Tibial artery (tissue), 4 donors: Measurements from ENCODE around the gene CLDN5.
A peak's percentile ranks its signal among the peaks of the same experiment; 100 is the strongest.

ENCODE experiments used
- DNase-seq, 2 donors: peaks; one replicate each; pipeline ENCODE4 v3.0.0-alpha.2; 2019
- H3K27ac ChIP-seq, 2 donors: fragments of 200-600 bp; sonication (generic) in 1 of 2; 1 replicate in 1 of 2; 2 replicates in 1 of 2; pipeline ENCODE4 v1.5.1; 2018 to 2019; ENCODE audit warnings: mild to moderate bottlenecking in 1 of 2
- H3K27me3 ChIP-seq, 2 donors: fragments of 200-600 bp; sonication (generic) in 1 of 2; one replicate each; pipeline versions ENCODE4 v1.5.1 to v1.6.0; 2016 to 2019
- H3K36me3 ChIP-seq, 3 donors: fragments of 200-600 bp; sonication (generic) in 2 of 3; one replicate each; pipeline ENCODE4 v1.5.1; 2016 to 2019; ENCODE audit warnings: mild to moderate bottlenecking in 2 of 3
- H3K4me1 ChIP-seq, 4 donors: fragments of 200-600 bp; sonication (generic) in 2 of 4; 1 replicate in 3 of 4; 2 replicates in 1 of 4; pipeline ENCODE4 v1.5.1; 2016 to 2019
- H3K4me3 ChIP-seq, 2 donors: fragments of 200-600 bp; sonication (generic) in 1 of 2; 1 replicate in 1 of 2; 2 replicates in 1 of 2; pipeline ENCODE4 v1.5.1; 2018 to 2019; ENCODE audit warnings: mild to moderate bottlenecking in 2 of 2
- H3K9me3 ChIP-seq, 3 donors: fragments of 200-600 bp; sonication (generic) in 1 of 3; one replicate each; pipeline ENCODE4 v1.5.1; 2016 to 2019
- intact Hi-C: fragments of 100-400 bp; cut with DNase I; formaldehyde crosslinking; loops from one replicate; pipeline ENCODE4 v1.15.0; 2023; ENCODE audit warnings: low total_unique reads
- TF ChIP-seq, protein P1 (sequence below), 2 experiments: fragments of 200-600 bp in 1 of 2; fragments of 450-650 bp in 1 of 2; IDR thresholded peaks; one replicate each; pipeline ENCODE4 v1.5.1; 2017 to 2019; ENCODE audit warnings: antibody characterized with exemption in 2 of 2, mild to moderate bottlenecking in 1 of 2, moderate library complexity in 1 of 2

CLDN5 gene

GRCh38 chr22:19497245-19497644 lies 27.0 kb downstream of the CLDN5 start:
- TF ChIP-seq, protein P1, sequence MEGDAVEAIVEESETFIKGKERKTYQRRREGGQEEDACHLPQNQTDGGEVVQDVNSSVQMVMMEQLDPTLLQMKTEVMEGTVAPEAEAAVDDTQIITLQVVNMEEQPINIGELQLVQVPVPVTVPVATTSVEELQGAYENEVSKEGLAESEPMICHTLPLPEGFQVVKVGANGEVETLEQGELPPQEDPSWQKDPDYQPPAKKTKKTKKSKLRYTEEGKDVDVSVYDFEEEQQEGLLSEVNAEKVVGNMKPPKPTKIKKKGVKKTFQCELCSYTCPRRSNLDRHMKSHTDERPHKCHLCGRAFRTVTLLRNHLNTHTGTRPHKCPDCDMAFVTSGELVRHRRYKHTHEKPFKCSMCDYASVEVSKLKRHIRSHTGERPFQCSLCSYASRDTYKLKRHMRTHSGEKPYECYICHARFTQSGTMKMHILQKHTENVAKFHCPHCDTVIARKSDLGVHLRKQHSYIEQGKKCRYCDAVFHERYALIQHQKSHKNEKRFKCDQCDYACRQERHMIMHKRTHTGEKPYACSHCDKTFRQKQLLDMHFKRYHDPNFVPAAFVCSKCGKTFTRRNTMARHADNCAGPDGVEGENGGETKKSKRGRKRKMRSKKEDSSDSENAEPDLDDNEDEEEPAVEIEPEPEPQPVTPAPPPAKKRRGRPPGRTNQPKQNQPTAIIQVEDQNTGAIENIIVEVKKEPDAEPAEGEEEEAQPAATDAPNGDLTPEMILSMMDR (IDR thresholded peaks at IDR 0.05): no peak
- no peaks in the 10 kb centered on the region for H3K36me3 ChIP-seq
- H3K9me3 ChIP-seq: no peaks in the 10 kb centered on the region
- no peaks in the 10 kb centered on the region for H3K27me3 ChIP-seq
- intact Hi-C loops: loop anchor here (10.0 kb wide), 1 partner anchor 128 kb away; no protein-coding TSS in a partner anchor
- H3K4me3 ChIP-seq: no peak overlapping the region
- H3K4me1 ChIP-seq: no peaks in the 10 kb centered on the region
- peak in 1 of 2 donors; percentile 43 for DNase-seq
- no peak overlapping the region for H3K27ac ChIP-seq

DNA sequence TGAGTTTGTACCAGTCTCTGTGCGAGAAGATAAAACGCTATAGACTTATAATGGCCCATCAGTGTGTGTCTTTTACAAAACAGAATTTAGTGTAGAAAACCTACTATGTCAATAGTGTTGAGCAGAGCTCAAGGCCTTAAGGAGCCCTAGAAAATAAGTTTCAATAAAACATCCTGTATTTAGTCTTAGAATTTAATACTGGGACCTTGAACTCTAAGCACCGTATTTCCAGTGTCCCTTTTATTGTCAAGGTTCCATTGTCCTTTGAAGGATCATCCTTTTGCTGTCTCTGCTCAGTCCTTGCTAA lies 27.9 kb downstream of the CLDN5 start:
- no peaks in the 10 kb centered on the region for H3K36me3 ChIP-seq
- no peak for DNase-seq
- no peak overlapping the region for H3K4me3 ChIP-seq
- no peak overlapping the region for H3K27ac ChIP-seq
- no peaks in the 10 kb centered on the region for H3K9me3 ChIP-seq
- intact Hi-C loops: loop anchor here (10.0 kb wide), 1 partner anchor 129 kb away; no protein-coding TSS in a partner anchor
- TF ChIP-seq, protein P1 (IDR thresholded peaks at IDR 0.05): no peak
- no peaks in the 10 kb centered on the region for H3K4me1 ChIP-seq
- H3K27me3 ChIP-seq: no peaks in the 10 kb centered on the region

GRCh38 chr22:19495562-19496323 lies 28.5 kb downstream of the CLDN5 start:
- no peaks in the 10 kb centered on the region for H3K36me3 ChIP-seq
- no peak for DNase-seq
- intact Hi-C loops: loop anchor here (10.0 kb wide), 1 partner anchor 129 kb away; no protein-coding TSS in a partner anchor
- no peaks in the 10 kb centered on the region for H3K4me1 ChIP-seq
- TF ChIP-seq, protein P1 (IDR thresholded peaks at IDR 0.05): no peak
- no peaks in the 10 kb centered on the region for H3K9me3 ChIP-seq
- no peak overlapping the region for H3K27ac ChIP-seq
- H3K4me3 ChIP-seq: no peak overlapping the region
- H3K27me3 ChIP-seq: no peaks in the 10 kb centered on the region

DNA sequence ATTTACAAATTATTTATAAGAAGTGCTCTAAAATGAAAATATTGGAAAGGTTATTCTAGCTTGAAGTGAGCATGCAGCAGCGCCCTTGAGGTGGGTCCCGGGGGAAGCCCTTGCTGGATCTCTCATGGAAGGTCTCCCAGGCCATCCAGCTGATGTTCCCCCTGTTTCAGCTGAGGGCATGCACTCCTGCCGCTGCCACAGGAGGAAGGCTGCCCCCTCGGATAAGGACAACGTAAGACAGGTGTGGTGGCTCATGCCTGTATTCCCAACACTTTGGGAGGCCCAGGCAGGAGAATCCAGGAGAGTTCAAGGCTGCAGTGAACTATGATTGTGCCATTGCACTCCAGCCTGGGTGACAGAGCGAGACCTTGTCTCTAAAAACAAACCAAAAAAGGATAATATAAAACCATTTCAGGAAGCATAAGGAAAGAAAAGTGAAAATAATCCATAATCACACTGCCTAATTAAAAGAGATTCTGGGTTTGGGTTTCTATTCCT lies 29.5 kb downstream of the CLDN5 start:
- Histone ChIP-seq H3K9me3 (no peaks in the 10 kb centered on the region), H3K4me1 (no peaks in the 10 kb centered on the region), H3K27me3 (no peaks in the 10 kb centered on the region), H3K27ac (no peak overlapping the region), H3K36me3 (no peaks in the 10 kb centered on the region), H3K4me3 (no peak overlapping the region)
- DNase-seq: no peak
- intact Hi-C loops: loop anchor here (10.0 kb wide), 1 partner anchor 130 kb away; no protein-coding TSS in a partner anchor
- TF ChIP-seq, protein P1 (IDR thresholded peaks at IDR 0.05): no peak

DNA sequence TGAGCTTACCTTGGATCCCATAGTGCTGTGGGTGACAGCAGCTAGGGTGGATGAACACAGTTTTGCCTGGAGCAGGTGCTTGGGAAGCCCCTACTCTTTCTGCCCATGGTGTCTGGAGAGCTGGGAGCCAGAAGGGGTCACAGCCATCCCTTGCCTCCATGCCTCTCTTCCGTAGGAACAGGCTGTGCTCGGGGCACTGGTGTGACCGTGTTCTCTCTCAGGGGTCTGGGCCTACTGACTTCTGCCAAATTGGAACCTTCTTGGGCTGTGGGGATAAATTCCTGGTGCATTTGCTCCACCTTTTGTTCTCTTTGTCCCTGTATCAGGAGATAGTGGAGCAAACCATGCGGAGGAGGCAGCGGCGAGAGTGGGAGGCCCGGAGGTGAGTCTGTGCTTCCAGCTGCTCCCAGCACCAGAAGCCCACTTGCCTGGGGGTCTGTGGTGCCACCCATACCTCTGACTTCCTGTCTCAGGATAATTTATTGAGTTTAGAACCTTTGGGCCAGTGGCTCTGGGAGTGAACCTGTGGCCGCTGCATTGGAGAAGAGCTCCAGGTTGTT lies 30.1 kb downstream of the CLDN5 start:
- TF ChIP-seq, protein P1 (IDR thresholded peaks at IDR 0.05): no peak
- DNase-seq: no peak
- Histone ChIP-seq H3K27me3 (no peaks in the 10 kb centered on the region), H3K4me1 (peaks cover 0 to 6% (median 3%) of the 10 kb centered on the region in 4 donors), H3K9me3 (no peaks in the 10 kb centered on the region), H3K27ac (no peak overlapping the region), H3K4me3 (no peak overlapping the region), H3K36me3 (no peaks in the 10 kb centered on the region)
- intact Hi-C loops: loop anchor here (10.0 kb wide), 1 partner anchor 131 kb away; no protein-coding TSS in a partner anchor
